Type B pancreatic cell (in vitro differentiated cells): Measurements from ENCODE around the gene TAS2R3. TPM values are rescaled to one million over a fixed set of nuclear protein-coding genes. Genes with fewer than 3 reads are reported as not detected.

Source experiments
- DNase-seq: peaks from one replicate; pipeline ENCODE4 v3.0.0; 2021; ENCODE audit warnings: mixed read lengths; ENCODE audit not compliant: unreplicated experiment; ENCODE audit errors: extremely low spot score
- H3K27ac Mint-ChIP-seq: 2 replicates; pipeline ENCODE4 v1.8.0; 2021; ENCODE audit warnings: mild to moderate bottlenecking, mixed read lengths
- H3K27me3 Mint-ChIP-seq: 2 replicates; pipeline ENCODE4 v1.8.0; 2021; ENCODE audit warnings: mixed read lengths
- H3K36me3 Mint-ChIP-seq: 2 replicates; pipeline ENCODE4 v1.8.0; 2021; ENCODE audit warnings: mixed read lengths
- H3K4me1 Mint-ChIP-seq: one replicate; pipeline ENCODE4 v1.8.0; 2021; ENCODE audit warnings: mixed read lengths; ENCODE audit not compliant: unreplicated experiment
- H3K4me3 Mint-ChIP-seq: 2 replicates; pipeline ENCODE4 v1.8.0; 2021; ENCODE audit warnings: mild to moderate bottlenecking, mixed read lengths
- H3K9me3 Mint-ChIP-seq: 2 replicates; pipeline ENCODE4 v1.8.0; 2021; ENCODE audit warnings: mixed read lengths
- total RNA-seq: library from RNA; stranded (reverse); gene quantifications from 2 replicates; pipeline ENCODE4 v1.2.1, GENCODE V29; 2021; ENCODE audit warnings: low replicate concordance
- TF ChIP-seq, protein P1 (sequence below): fragments of 200-600 bp; sonication (generic); conservative IDR thresholded peaks from 2 replicates; pipeline ENCODE4 v1.5.0; 2021; ENCODE audit warnings: antibody characterized with exemption, mild to moderate bottlenecking

Gene TAS2R3
- total RNA-seq, 1 donor from 2014 or later: 3.2 TPM

DNA sequence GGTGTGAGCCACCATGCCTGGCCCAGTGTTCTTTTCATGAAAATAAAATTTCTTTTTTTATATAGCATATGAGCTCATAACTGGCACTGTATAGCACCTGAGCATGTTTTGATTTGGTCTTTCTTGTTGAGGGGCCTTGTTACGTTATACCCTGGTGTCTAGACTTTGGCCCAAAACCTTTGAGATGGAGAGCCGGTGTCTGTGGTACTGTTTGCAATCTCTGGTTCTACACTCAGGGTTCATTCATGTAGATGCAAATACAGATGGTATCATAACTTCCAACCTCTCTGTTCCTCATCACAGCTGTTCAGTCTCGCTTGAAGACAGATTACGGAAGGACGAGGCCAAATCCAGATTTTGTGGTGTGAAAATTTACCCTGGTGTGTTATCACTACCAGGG is 26.0 kb downstream of the TAS2R3 start, which contains the start of gene TAS2R5:
Gene TAS2R5 (plus strand): TSS at position 301 of the 400 bp plus-strand sequence. CDS start 145 bp downstream, outside the sequence.
- H3K9me3 Mint-ChIP-seq: no peaks in the 10 kb centered on the region
- TF ChIP-seq, protein P1, sequence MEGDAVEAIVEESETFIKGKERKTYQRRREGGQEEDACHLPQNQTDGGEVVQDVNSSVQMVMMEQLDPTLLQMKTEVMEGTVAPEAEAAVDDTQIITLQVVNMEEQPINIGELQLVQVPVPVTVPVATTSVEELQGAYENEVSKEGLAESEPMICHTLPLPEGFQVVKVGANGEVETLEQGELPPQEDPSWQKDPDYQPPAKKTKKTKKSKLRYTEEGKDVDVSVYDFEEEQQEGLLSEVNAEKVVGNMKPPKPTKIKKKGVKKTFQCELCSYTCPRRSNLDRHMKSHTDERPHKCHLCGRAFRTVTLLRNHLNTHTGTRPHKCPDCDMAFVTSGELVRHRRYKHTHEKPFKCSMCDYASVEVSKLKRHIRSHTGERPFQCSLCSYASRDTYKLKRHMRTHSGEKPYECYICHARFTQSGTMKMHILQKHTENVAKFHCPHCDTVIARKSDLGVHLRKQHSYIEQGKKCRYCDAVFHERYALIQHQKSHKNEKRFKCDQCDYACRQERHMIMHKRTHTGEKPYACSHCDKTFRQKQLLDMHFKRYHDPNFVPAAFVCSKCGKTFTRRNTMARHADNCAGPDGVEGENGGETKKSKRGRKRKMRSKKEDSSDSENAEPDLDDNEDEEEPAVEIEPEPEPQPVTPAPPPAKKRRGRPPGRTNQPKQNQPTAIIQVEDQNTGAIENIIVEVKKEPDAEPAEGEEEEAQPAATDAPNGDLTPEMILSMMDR: no peak

DNA sequence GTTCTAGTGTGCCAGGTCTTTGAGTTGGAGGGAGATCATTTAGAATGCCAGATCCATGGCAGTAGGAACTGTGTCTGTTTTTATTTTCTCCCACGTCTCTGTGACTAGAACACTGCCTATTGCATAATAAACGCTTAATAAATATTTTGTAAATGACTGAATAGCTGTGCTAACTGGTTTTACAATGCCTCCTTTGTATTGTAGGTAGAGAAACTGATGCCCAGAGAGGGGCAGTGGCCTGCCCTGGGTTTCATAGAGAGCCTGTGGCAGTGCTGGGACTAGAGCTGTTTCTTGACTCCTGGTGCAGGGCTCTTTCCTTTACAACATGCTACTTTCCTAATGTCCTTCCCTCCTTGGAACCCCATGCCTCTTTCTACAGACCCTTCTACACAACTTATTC is 28.6 kb downstream of the TAS2R3 start:
- Mint-ChIP-seq H3K36me3 (peaks cover 10% of the 10 kb centered on the region), H3K4me1 (no peaks in the 10 kb centered on the region), H3K27ac (no peak overlapping the region), H3K4me3 (no peak overlapping the region), H3K9me3 (no peaks in the 10 kb centered on the region), H3K27me3 (no peaks in the 10 kb centered on the region)
- TF ChIP-seq, protein P1: no peak
- DNase-seq: no peak

More for the DNA sequence above, 26.0 kb downstream of the TAS2R3 start, which contains the start of gene TAS2R5:
- H3K4me3 Mint-ChIP-seq: no peak within 1 kb of the TSS
- no peak for DNase-seq
- no peaks in the 10 kb centered on the region for H3K4me1 Mint-ChIP-seq
- H3K27ac Mint-ChIP-seq: no peak within 1 kb of the TSS
- no peaks in the 10 kb centered on the region for H3K27me3 Mint-ChIP-seq
- peaks cover 14% of the 10 kb centered on the region for H3K36me3 Mint-ChIP-seq

Other genes starting within 250 kb of the TAS2R3 start
- 28.7 and 31.9 TPM in 2 replicates for gene AGK, start 212.7 kb upstream of the TAS2R3 start, total RNA-seq
- 17.3 and 19.8 TPM in 2 replicates for gene DENND11, start 61.9 kb upstream of the TAS2R3 start, total RNA-seq
- not detected in 2 replicates for gene WEE2, start 55.7 kb upstream of the TAS2R3 start, total RNA-seq
- gene SSBP1, start 25.7 kb upstream of the TAS2R3 start, total RNA-seq: 107 and 116 TPM in 2 replicates
- gene TAS2R4, start 12.6 kb downstream of the TAS2R3 start, total RNA-seq: 1.00 and 2.2 TPM in 2 replicates
- 2.5 and 3.3 TPM in 2 replicates for gene TAS2R5, start 26.1 kb downstream of the TAS2R3 start, total RNA-seq
- not detected in 2 replicates for gene PRSS37, start 77.4 kb downstream of the TAS2R3 start, total RNA-seq
- gene OR9A4, start 152.3 kb downstream of the TAS2R3 start, total RNA-seq: not detected in 2 replicates
- gene CLEC5A, start 182.9 kb downstream of the TAS2R3 start, total RNA-seq: not detected in 2 replicates
- gene TAS2R38, start 209.7 kb downstream of the TAS2R3 start, total RNA-seq: not detected in 2 replicates
- 1.3 and 2.2 TPM in 2 replicates for gene MGAM, start 231.8 kb downstream of the TAS2R3 start, total RNA-seq